Uterus (tissue), 2 donors: ENCODE results near the gene C21orf58.

ENCODE experiments used
- CTCF ChIP-seq, 4 experiments: fragments of 200-600 bp in 2 of 4; fragments of 450-650 bp in 2 of 4; sonication (generic) in 2 of 4; IDR thresholded peaks; one replicate each; pipeline ENCODE4 v1.5.1; 2016 to 2019; ENCODE audit warnings: antibody characterized with exemption in 4 of 4, mild to moderate bottlenecking in 2 of 4, moderate library complexity in 1 of 4
- POLR2A ChIP-seq, 2 donors: fragments of 450-650 bp; IDR thresholded peaks; one replicate each; pipeline ENCODE4 v1.6.1; 2016; ENCODE audit warnings: antibody characterized with exemption in 2 of 2, mild to moderate bottlenecking in 1 of 2, moderate library complexity in 1 of 2

GRCh38 chr21:46323710-46324389 is at the start of gene C21orf58, which contains the start of gene PCNT:
- TF ChIP-seq CTCF (IDR thresholded peaks at IDR 0.05) (no peak), POLR2A (IDR thresholded peaks at IDR 0.05) (no peak)
